Mesenchymal stem cell (in vitro differentiated cells and primary cell): Measurements from ENCODE around the gene FLOT1.

Experiments used
- DNase-seq: peaks from one replicate; pipeline ENCODE4 v3.0.0-alpha.2; 2013
- H2AFZ ChIP-seq: one replicate; pipeline ENCODE4 v1.6.1; 2013; ENCODE audit warnings: low read depth, mild to moderate bottlenecking, control low read depth, inconsistent platforms, low read length, moderate library complexity
- H2AK5ac ChIP-seq: 2 replicates; pipeline ENCODE4 v1.6.1; 2013; ENCODE audit warnings: low read length, moderate library complexity, mild to moderate bottlenecking, inconsistent platforms; ENCODE audit not compliant: severe bottlenecking
- H2BK120ac ChIP-seq: one replicate; pipeline ENCODE4 v1.6.1; 2013; ENCODE audit warnings: low read depth, mild to moderate bottlenecking, inconsistent platforms, low read length, moderate library complexity
- H2BK12ac ChIP-seq, 2 experiments: one replicate each; pipeline ENCODE4 v1.6.1; 2013; ENCODE audit warnings: inconsistent platforms in 2 of 2, low read length in 2 of 2, mild to moderate bottlenecking in 2 of 2, moderate library complexity in 2 of 2, control low read depth in 1 of 2
- H2BK15ac ChIP-seq: one replicate; pipeline ENCODE4 v1.6.1; 2013; ENCODE audit warnings: mild to moderate bottlenecking, low read depth, inconsistent platforms; ENCODE audit not compliant: poor library complexity, severe bottlenecking
- H2BK5ac ChIP-seq: 2 replicates; pipeline ENCODE4 v1.6.1; 2013; ENCODE audit warnings: low read depth, mild to moderate bottlenecking, low read length, control low read depth, inconsistent platforms; ENCODE audit not compliant: poor library complexity, severe bottlenecking
- H3K14ac ChIP-seq, 2 experiments: one replicate each; pipeline ENCODE4 v1.6.1; 2013; ENCODE audit warnings: inconsistent platforms in 2 of 2, low read length in 2 of 2, control low read depth in 1 of 2, mild to moderate bottlenecking in 1 of 2, moderate library complexity in 1 of 2
- H3K18ac ChIP-seq, 2 experiments: one replicate each; pipeline ENCODE4 v1.6.1; 2013; ENCODE audit warnings: inconsistent platforms in 2 of 2, low read length in 2 of 2, control low read depth in 1 of 2, low read depth in 1 of 2, mild to moderate bottlenecking in 1 of 2
- H3K23ac ChIP-seq, 2 experiments: one replicate each; pipeline ENCODE4 v1.6.1; 2013; ENCODE audit warnings: inconsistent platforms in 2 of 2, low read length in 2 of 2, mild to moderate bottlenecking in 2 of 2, moderate library complexity in 2 of 2, control low read depth in 1 of 2
- H3K27ac ChIP-seq: 2 replicates; pipeline ENCODE4 v1.5.1; 2013; ENCODE audit warnings: mild to moderate bottlenecking, moderate library complexity, low read length, control low read depth, inconsistent platforms; ENCODE audit not compliant: poor library complexity, severe bottlenecking
- H3K27me3 ChIP-seq, 2 experiments: 2 replicates each; pipeline versions ENCODE4 v1.6.1 to v1.7.0; 2013; ENCODE audit warnings: low read length in 2 of 2, mild to moderate bottlenecking in 2 of 2, moderate library complexity in 2 of 2, control low read depth in 1 of 2, inconsistent platforms in 1 of 2; ENCODE audit not compliant: control insufficient read depth in 1 of 2, insufficient read depth in 1 of 2
- H3K36me3 ChIP-seq, 2 experiments: 2 replicates each; pipeline versions ENCODE4 v1.6.1 to v1.7.0; 2013; ENCODE audit warnings: low read length in 2 of 2, control low read depth in 1 of 2, inconsistent platforms in 1 of 2, low read depth in 1 of 2, mild to moderate bottlenecking in 1 of 2; ENCODE audit not compliant: insufficient read depth in 2 of 2, control insufficient read depth in 1 of 2
- H3K4ac ChIP-seq, 2 experiments: one replicate each; pipeline ENCODE4 v1.6.1; 2013; ENCODE audit warnings: inconsistent platforms in 2 of 2, low read length in 2 of 2, mild to moderate bottlenecking in 2 of 2, moderate library complexity in 2 of 2, control low read depth in 1 of 2, low read depth in 1 of 2
- H3K4me1 ChIP-seq: 2 replicates; pipeline ENCODE4 v1.6.1; 2013; ENCODE audit warnings: low read depth, low read length, control low read depth; ENCODE audit not compliant: control insufficient read depth, insufficient read depth
- H3K4me2 ChIP-seq: 2 replicates; pipeline ENCODE4 v1.6.1; 2013; ENCODE audit warnings: low read length, mild to moderate bottlenecking, inconsistent platforms; ENCODE audit not compliant: poor library complexity, severe bottlenecking
- H3K4me3 ChIP-seq, 2 experiments: 2 replicates each; pipeline versions ENCODE4 v1.5.1 to v1.7.0; 2013; ENCODE audit warnings: low read length in 2 of 2, mild to moderate bottlenecking in 2 of 2, control low read depth in 1 of 2, low read depth in 1 of 2; ENCODE audit not compliant: insufficient read depth in 1 of 2
- H3K79me1 ChIP-seq: replicated peaks from 2 replicates; pipeline ENCODE4 v1.6.1; 2013; ENCODE audit warnings: mild to moderate bottlenecking, control low read depth, low read length, inconsistent platforms; ENCODE audit not compliant: poor library complexity, severe bottlenecking
- H3K9ac ChIP-seq: 2 replicates; pipeline ENCODE4 v1.7.0; 2013; ENCODE audit warnings: mild to moderate bottlenecking, low read length, moderate library complexity
- H3K9me3 ChIP-seq: 2 replicates; pipeline ENCODE4 v1.7.0; 2013; ENCODE audit warnings: mild to moderate bottlenecking, low read length; ENCODE audit not compliant: control insufficient read depth
- H4K8ac ChIP-seq: one replicate; pipeline ENCODE4 v1.6.1; 2013; ENCODE audit warnings: inconsistent platforms, mild to moderate bottlenecking, low read length, moderate library complexity
- H4K91ac ChIP-seq: one replicate; pipeline ENCODE4 v1.6.1; 2013; ENCODE audit warnings: mild to moderate bottlenecking, low read length, inconsistent platforms
- WGBS: methylation state at CpG from one replicate; pipeline ENCODE4 v1.1.7; 2013; ENCODE audit warnings: mixed read lengths; 5-methylcytosine and 5-hydroxymethylcytosine counted together

Gene FLOT1

GRCh38 chr6:30750379-30750668 is 7.8 kb upstream of the FLOT1 start:
- no peak overlapping the region for H2BK120ac ChIP-seq
- peak overlapping the region; percentile 85 for H2BK5ac ChIP-seq
- H3K79me1 ChIP-seq = no peaks in the 10 kb centered on the region
- H3K4me3 ChIP-seq = no peak overlapping the region
- no peaks in the 10 kb centered on the region for H3K9me3 ChIP-seq
- no peak overlapping the region for H3K4ac ChIP-seq
- H3K23ac ChIP-seq = no peak overlapping the region
- H4K8ac ChIP-seq = no peak overlapping the region
- H3K4me2 ChIP-seq = no peak overlapping the region
- no peak overlapping the region for H3K9ac ChIP-seq
- peak overlapping the region in 1 of 2 experiments; percentile 31 for H2BK12ac ChIP-seq
- no peak overlapping the region for H2AFZ ChIP-seq
- H3K4me1 ChIP-seq = peaks cover 26% of the 10 kb centered on the region
- H3K14ac ChIP-seq = no peak overlapping the region
- H3K27ac ChIP-seq = peak overlapping the region; percentile 89
- H2AK5ac ChIP-seq = peak overlapping the region; percentile 88
- no peaks in the 10 kb centered on the region for H3K36me3 ChIP-seq
- H2BK15ac ChIP-seq = no peak overlapping the region
- no peak for DNase-seq
- no peak overlapping the region for H3K18ac ChIP-seq
- H3K27me3 ChIP-seq = no peaks in the 10 kb centered on the region
- no peak overlapping the region for H4K91ac ChIP-seq

GRCh38 chr6:30749554-30750378 is 7.3 kb upstream of the FLOT1 start:
- Histone ChIP-seq H3K36me3 (no peaks in the 10 kb centered on the region), H2BK5ac (peak overlapping the region; percentile 94), H3K4me2 (no peak overlapping the region), H3K9ac (peak overlapping the region; percentile 30), H3K4ac (peak overlapping the region in 1 of 2 experiments; percentile 78), H3K4me1 (peaks cover 27% of the 10 kb centered on the region), H2AFZ (no peak overlapping the region), H3K27me3 (no peaks in the 10 kb centered on the region), H4K8ac (no peak overlapping the region), H3K27ac (peak overlapping the region; percentile 89), H2BK120ac (no peak overlapping the region), H2BK12ac (peak overlapping the region; percentile 32 to 98), H3K9me3 (no peaks in the 10 kb centered on the region), H3K79me1 (no peaks in the 10 kb centered on the region), H2BK15ac (peak overlapping the region; percentile 56), H2AK5ac (peak overlapping the region; percentile 100), H3K14ac (peak overlapping the region in 1 of 2 experiments; percentile 87), H3K18ac (peak overlapping the region in 1 of 2 experiments; percentile 96), H4K91ac (no peak overlapping the region), H3K4me3 (no peak overlapping the region), H3K23ac (no peak overlapping the region)
- 89% methylated on average over 12 of the region's 12 CpGs for WGBS
- DNase-seq = no peak

- Histone ChIP-seq H3K9ac (peak overlapping the region; percentile 30), H4K91ac (peak overlapping the region; percentile 89), H3K27me3 (no peaks in the 10 kb centered on the region), H2BK120ac (peak overlapping the region; percentile 12), H3K9me3 (no peaks in the 10 kb centered on the region), H4K8ac (peak overlapping the region; percentile 45), H2AK5ac (peak overlapping the region; percentile 100), H3K4ac (peak overlapping the region in 1 of 2 experiments; percentile 84), H3K14ac (peak overlapping the region in 1 of 2 experiments; percentile 68), H3K36me3 (no peaks in the 10 kb centered on the region), H3K23ac (no peak overlapping the region), H3K18ac (peak overlapping the region; percentile 56 to 89), H3K4me1 (peaks cover 29% of the 10 kb centered on the region), H2AFZ (peak overlapping the region; percentile 18), H3K79me1 (no peaks in the 10 kb centered on the region), H3K4me2 (no peak overlapping the region), H3K4me3 (no peak overlapping the region), H3K27ac (peak overlapping the region; percentile 89), H2BK15ac (peak overlapping the region; percentile 92), H2BK5ac (peak overlapping the region; percentile 87), H2BK12ac (peak overlapping the region; percentile 22 to 99)
- DNase-seq = peak; percentile 41
- 77% methylated on average over 5 of the region's 8 CpGs for WGBS
Measured at GRCh38 chr6:30748851-30749540, 6.5 kb upstream of the FLOT1 start.
